ENCODE results near the gene ST3GAL6. TPM values are rescaled to one million over a fixed set of nuclear protein-coding genes. Genes with fewer than 3 reads are reported as not detected.

The ST3GAL6 gene
- total RNA-seq, 1 donor from 2014 or later, result 7.8 TPM

DNA sequence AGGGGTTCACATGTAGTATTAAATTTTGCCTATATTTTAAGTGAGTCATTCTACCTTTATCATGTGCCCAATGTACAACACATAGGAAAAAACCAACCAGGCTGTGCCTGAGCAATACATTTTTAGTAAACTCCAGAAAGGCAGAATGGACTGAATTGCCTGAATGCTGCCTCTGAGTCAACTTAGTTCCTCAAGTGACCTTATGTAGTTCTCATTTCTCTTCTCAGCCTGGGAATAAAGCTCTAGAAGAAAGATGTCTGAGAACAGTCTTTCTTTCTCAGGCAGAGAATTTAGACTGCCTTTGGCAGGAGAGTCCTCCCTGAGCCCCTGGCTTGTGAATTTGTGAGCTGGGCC, 13.0 kb downstream of the ST3GAL6 start:
- no peak for DNase-seq (ENCODE audit: low spot score)

GRCh38 chr3:98777286-98777685, 14.1 kb downstream of the ST3GAL6 start:
- DNase-seq (ENCODE audit: low spot score), result no peak

- no peak for DNase-seq (ENCODE audit: low spot score)
Observed at GRCh38 chr3:98777801-98778220, 14.7 kb downstream of the ST3GAL6 start.

- no peak for DNase-seq (ENCODE audit: low spot score)
Observed at GRCh38 chr3:98778383-98778782, 15.2 kb downstream of the ST3GAL6 start.

- DNase-seq (ENCODE audit: low spot score), result no peak
Observed at GRCh38 chr3:98778852-98779413, 15.8 kb downstream of the ST3GAL6 start.

DNA sequence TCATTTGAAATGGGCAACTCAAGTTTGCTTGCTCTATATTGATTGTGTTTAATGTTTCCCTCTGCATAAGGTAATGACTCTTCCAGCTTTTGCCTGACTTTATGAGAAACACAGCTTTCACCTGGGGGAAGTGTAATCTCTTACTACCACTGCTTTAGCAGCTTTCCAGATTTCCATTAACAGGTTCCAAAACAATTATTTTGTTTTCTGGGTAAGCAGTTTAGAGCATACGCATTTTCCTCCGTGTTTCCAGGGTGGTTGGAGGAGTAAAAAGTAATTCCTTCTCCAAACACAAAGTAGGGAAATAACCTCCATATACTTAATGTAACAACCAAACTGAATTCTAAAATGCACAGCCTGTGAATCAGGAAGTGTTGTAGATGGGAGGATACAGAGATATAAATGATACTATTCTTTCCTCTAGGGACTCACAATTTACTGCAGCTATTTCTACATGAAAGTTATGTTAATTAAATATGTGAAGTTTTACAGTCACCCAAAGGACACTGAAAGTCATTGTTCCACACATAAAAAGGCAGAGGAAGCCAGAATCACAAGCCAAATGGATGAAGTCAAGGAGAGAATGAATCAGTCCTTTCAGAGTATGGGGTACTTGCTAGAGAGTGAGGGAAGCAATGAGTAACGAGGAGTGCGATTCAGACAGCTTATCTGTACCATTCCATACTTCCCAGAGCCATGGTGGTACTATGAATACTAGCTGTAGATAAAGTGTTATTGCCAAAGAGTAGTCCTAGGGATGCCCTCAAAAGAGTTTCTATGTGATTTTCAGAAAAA, 16.6 kb downstream of the ST3GAL6 start:
- no peak for DNase-seq (ENCODE audit: low spot score)

DNA sequence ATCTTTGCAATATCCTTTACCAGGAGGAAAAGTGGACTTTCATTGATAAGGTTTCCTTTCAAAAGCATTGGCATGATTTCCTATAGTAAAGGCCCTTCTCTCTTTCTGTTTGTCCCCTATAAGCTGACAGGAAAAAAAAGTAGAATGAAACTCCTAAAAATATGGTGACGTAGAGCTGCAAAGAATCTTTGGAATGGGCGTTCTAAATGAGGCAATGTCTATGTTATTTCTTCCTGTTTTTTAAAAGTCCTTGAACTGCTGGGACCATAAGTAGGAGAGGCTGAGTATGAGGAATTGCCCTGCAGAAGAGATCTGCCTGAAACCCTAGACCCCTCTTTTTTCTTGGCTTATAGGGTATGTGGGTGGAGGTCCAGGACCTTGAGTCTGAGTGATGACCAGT, 17.2 kb downstream of the ST3GAL6 start:
- DNase-seq (ENCODE audit: low spot score), result no peak

GRCh38 chr3:98782824-98783500, 19.8 kb downstream of the ST3GAL6 start:
- DNase-seq (ENCODE audit: low spot score), result no peak

DNA sequence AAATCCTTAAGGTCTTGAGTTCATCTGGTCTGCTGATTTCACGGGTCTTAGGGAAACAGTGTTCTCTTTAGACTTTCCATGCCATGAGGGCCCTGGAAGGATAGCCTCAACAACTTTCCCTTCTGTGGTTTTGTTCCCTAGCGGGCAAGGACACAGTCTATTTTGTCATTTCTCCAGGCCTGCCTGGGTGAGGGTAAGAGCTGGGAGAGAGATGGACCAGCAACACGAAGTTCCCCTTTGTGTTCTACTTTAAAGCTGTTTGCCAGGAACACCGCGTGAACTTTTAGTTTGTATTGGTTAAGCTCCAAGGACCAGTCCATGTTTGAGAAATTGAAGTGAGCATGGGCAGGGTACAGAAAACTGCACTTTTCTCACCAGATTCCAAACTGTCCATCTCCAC, 20.9 kb downstream of the ST3GAL6 start:
- no peak for DNase-seq (ENCODE audit: low spot score)

DNA sequence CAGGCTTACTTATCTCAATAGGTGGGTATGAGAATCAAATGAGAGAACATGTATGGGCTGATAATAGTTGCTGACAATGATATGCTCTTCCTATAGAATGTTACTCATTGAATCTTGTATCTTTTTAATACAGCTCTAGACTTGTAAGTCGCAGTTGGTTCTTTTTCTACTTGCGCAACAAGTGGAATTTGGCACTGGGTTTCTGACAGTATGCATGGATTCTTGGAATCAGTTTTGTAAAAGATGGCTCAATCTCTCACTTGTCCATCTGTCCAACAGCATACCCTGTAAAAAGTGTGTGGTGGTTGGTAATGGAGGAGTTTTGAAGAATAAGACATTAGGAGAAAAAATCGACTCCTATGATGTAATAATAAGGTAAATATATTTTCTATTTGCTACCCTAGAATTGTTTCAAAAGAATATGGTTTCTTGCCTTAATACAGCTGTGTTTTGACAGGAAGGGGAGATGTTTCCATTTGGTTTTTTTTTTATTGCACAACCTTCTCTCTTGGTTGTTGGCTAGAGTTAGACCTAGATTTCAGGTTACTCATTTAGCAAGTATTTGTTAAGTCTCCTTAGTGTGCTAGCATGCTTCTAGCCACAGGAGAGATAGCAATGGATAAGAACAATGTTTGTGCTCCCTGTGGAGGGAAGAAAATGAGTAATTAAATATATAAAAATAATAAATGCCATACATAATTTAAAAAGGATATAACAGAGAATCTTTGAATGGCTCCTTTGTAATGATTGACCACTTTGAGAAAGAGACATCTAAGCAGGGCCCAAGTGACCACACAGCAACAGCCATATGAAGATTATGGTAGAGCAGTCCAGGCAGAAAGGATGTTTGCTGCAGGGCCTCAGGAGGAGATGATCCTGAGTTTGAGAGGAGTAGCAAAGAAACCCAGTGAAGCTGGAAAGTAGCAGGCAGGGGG, 21.8 kb downstream of the ST3GAL6 start:
- no peak for DNase-seq (ENCODE audit: low spot score)

- DNase-seq (ENCODE audit: low spot score), result no peak
Observed at GRCh38 chr3:98786364-98787006, 23.3 kb downstream of the ST3GAL6 start.

- DNase-seq (ENCODE audit: low spot score), result no peak
Observed at GRCh38 chr3:98787181-98787580, 24.0 kb downstream of the ST3GAL6 start.

DNA sequence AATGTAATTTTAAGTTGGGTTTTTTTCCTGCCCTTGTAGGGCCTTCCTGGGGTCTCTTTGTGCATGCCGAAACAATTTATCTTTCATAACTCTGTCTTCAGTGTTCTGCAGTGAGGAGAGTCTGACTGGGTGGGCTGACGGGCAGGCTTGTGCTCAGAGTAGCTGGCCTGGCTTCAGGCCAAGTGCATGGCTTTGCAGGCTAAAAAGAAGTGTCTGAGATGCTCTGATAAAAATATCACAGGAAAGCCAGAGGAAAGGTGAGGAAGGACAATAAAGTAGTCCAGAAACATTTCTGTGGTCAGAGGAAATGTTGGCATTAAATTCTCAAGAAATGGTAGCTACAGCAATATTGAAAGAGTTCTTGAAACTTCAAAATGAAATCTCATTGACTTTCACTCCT, 25.5 kb downstream of the ST3GAL6 start:
- no peak for DNase-seq (ENCODE audit: low spot score)

DNA sequence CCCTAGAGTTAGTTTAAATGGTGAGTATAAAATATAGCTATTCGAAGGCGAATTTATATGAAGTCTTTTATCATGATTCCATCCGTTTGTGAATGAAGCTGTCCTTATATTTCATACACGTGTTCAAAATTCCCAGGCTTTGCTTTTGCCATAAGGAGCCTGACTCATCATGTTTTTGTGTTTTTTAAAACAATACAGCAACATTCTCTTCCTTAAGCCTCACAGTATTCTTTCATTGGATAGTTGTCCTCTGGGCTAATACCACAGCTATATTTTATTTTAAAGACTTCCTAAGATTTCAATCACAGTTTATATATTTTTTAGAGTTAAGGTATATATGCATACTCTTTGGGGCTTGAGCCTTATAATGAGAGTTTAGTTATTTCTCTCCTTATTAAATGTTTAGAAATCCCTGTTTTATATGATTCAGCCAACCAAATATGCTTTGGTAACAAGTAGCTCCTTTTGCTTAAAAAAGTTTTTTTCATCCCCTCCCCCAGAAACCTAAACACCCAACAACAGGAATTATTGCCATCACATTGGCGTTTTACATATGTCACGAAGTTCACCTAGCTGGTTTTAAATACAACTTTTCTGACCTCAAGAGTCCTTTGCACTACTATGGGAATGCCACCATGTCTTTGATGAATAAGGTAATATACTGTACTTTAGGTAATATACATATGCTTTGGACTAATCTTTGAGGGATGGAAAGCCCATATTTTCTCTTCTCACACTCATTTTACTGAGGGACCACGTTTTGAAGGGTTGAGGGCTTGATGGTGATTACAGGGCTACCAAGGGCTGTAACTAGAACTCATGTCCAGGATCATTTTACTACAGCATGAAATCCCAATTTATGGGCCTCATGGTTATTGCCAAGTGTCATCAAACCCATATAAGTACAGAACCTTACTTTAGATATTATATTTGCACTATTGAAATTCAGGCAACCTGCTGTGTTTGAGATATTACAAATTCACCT, 28.5 kb downstream of the ST3GAL6 start:
- DNase-seq (ENCODE audit: low spot score), result no peak

DNA sequence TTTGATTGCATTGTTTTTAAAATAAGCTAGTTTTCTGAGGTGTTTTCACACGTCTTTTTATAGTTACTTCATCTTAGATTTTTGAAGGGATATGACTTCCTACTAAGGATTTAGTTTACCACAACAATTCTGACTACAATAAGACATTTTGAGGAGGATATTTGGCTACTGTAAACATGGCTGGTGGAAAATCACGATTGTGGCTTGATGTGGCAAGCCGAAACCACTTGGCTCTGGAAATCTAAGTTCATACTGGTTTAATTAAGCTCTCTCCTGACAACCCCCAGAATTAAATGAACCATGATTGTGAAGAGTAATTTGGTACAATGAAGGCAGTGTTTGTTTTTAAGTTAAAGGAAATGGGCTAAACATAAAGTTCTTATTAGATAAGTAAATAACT, 30.8 kb downstream of the ST3GAL6 start:
- no peak for DNase-seq (ENCODE audit: low spot score)

GRCh38 chr3:98796334-98796733, 33.2 kb downstream of the ST3GAL6 start:
- DNase-seq (ENCODE audit: low spot score), result no peak

DNA sequence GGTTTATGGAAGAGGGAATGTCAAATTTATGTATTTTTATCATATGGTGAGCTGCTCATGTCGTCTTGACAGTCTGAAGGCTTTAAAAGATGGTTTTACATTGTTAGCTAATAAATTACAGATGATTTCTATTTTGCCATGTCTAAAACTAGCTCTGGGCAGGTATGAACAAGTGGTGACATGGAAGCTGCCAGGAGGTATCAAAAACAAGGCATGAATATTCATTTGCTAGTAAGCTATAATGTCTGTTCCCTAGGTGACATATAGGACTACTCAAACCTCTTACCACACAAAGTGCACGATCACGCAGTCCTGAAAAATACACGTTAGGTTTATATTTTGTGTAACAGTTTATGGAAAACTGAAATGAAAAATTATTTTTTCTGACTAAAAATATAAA, 34.8 kb downstream of the ST3GAL6 start:
- no peak for DNase-seq (ENCODE audit: low spot score)

GRCh38 chr3:98798820-98799219, 35.7 kb downstream of the ST3GAL6 start:
- DNase-seq (ENCODE audit: low spot score), result no peak

GRCh38 chr3:98799479-98799878, 36.3 kb downstream of the ST3GAL6 start:
- DNase-seq (ENCODE audit: low spot score), result no peak

DNA sequence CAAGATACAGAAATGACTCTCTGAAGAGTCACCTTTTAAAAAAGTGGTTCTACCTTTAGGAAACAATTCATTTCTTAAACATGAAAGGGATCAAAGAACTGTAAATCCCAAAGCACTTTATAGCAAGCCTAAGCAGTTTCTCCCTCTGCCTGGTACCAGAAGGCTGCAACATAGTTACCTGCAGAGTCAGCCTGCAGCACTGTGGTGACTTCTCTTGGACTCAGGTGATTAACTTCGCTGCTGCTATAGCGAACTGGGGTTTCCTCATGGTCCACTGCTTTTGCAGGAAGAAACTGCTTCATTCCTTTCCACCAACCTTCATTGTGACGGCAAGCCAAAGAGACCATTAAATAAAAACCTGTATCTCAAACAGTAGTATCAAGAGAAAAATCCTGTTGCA, 37.3 kb downstream of the ST3GAL6 start:
- DNase-seq (ENCODE audit: low spot score), result no peak
